ENCODE measurements around the gene TLE3. TPM values are rescaled to one million over a fixed set of nuclear protein-coding genes. Genes with fewer than 3 reads are reported as not detected.

TLE3 gene
- polyA plus RNA-seq, 1 donor = 47.1 TPM

GRCh38 chr15:70071799-70072198 is 25.9 kb downstream of the TLE3 start:
- Histone ChIP-seq H3K27me3 (ENCODE audit: control insufficient read depth, insufficient read depth, low read length) (no peaks in the 10 kb centered on the region), H3K4me1 (ENCODE audit: control insufficient read depth, insufficient read depth, low read length) (no peaks in the 10 kb centered on the region), H3K27ac (ENCODE audit: low read length) (no peak overlapping the region), H3K4me3 (ENCODE audit: low read length) (no peak overlapping the region), H3K36me3 (ENCODE audit: control insufficient read depth, insufficient read depth, low read length) (peaks cover 91% of the 10 kb centered on the region), H3K9me3 (ENCODE audit: control insufficient read depth, low read depth, low read length) (no peaks in the 10 kb centered on the region)
- WGBS (ENCODE audit: insufficient coverage, low lambda C conversion rate) = no CpG with 5 or more reads among the region's 19 CpGs
- no peak for DNase-seq

- H3K4me3 ChIP-seq (ENCODE audit: low read length) = no peak overlapping the region
- no peaks in the 10 kb centered on the region for H3K4me1 ChIP-seq (ENCODE audit: control insufficient read depth, insufficient read depth, low read length)
- no CpG with 5 or more reads among the region's 7 CpGs for WGBS (ENCODE audit: insufficient coverage, low lambda C conversion rate)
- H3K9me3 ChIP-seq (ENCODE audit: control insufficient read depth, low read depth, low read length) = no peaks in the 10 kb centered on the region
- H3K36me3 ChIP-seq (ENCODE audit: control insufficient read depth, insufficient read depth, low read length) = peaks cover 93% of the 10 kb centered on the region
- no peak overlapping the region for H3K27ac ChIP-seq (ENCODE audit: low read length)
- DNase-seq = no peak
- H3K27me3 ChIP-seq (ENCODE audit: control insufficient read depth, insufficient read depth, low read length) = no peaks in the 10 kb centered on the region
These were observed 28.0 kb downstream of the TLE3 start for GRCh38 chr15:70069716-70070115.

GRCh38 chr15:70068783-70069565 is 28.7 kb downstream of the TLE3 start:
- H3K36me3 ChIP-seq (ENCODE audit: control insufficient read depth, insufficient read depth, low read length) = peaks cover 92% of the 10 kb centered on the region
- DNase-seq = no peak
- H3K4me3 ChIP-seq (ENCODE audit: low read length) = no peak overlapping the region
- no peak overlapping the region for H3K27ac ChIP-seq (ENCODE audit: low read length)
- H3K4me1 ChIP-seq (ENCODE audit: control insufficient read depth, insufficient read depth, low read length) = no peaks in the 10 kb centered on the region
- no CpG with 5 or more reads among the region's 9 CpGs for WGBS (ENCODE audit: insufficient coverage, low lambda C conversion rate)
- H3K9me3 ChIP-seq (ENCODE audit: control insufficient read depth, low read depth, low read length) = no peaks in the 10 kb centered on the region
- H3K27me3 ChIP-seq (ENCODE audit: control insufficient read depth, insufficient read depth, low read length) = no peaks in the 10 kb centered on the region

GRCh38 chr15:70067681-70068080 is 30.0 kb downstream of the TLE3 start:
- H3K4me1 ChIP-seq (ENCODE audit: control insufficient read depth, insufficient read depth, low read length) = peaks cover 10% of the 10 kb centered on the region
- H3K4me3 ChIP-seq (ENCODE audit: low read length) = no peak overlapping the region
- DNase-seq = no peak
- H3K9me3 ChIP-seq (ENCODE audit: control insufficient read depth, low read depth, low read length) = no peaks in the 10 kb centered on the region
- no peaks in the 10 kb centered on the region for H3K27me3 ChIP-seq (ENCODE audit: control insufficient read depth, insufficient read depth, low read length)
- peaks cover 92% of the 10 kb centered on the region for H3K36me3 ChIP-seq (ENCODE audit: control insufficient read depth, insufficient read depth, low read length)
- no peak overlapping the region for H3K27ac ChIP-seq (ENCODE audit: low read length)
- WGBS (ENCODE audit: insufficient coverage, low lambda C conversion rate) = no CpG with 5 or more reads among the region's 6 CpGs

- H3K27me3 ChIP-seq (ENCODE audit: control insufficient read depth, insufficient read depth, low read length) = no peaks in the 10 kb centered on the region
- H3K4me3 ChIP-seq (ENCODE audit: low read length) = no peak overlapping the region
- peaks cover 14% of the 10 kb centered on the region for H3K4me1 ChIP-seq (ENCODE audit: control insufficient read depth, insufficient read depth, low read length)
- H3K27ac ChIP-seq (ENCODE audit: low read length) = no peak overlapping the region
- whole genome bisulfite sequencing (ENCODE audit: insufficient coverage, low lambda C conversion rate) = no CpG with 5 or more reads among the region's 2 CpGs
- no peak for DNase-seq
- H3K36me3 ChIP-seq (ENCODE audit: control insufficient read depth, insufficient read depth, low read length) = peaks cover 87% of the 10 kb centered on the region
- no peaks in the 10 kb centered on the region for H3K9me3 ChIP-seq (ENCODE audit: control insufficient read depth, low read depth, low read length)
These were observed 30.7 kb downstream of the TLE3 start for GRCh38 chr15:70067011-70067410.

GRCh38 chr15:70066447-70066846 is 31.3 kb downstream of the TLE3 start:
- peaks cover 87% of the 10 kb centered on the region for H3K36me3 ChIP-seq (ENCODE audit: control insufficient read depth, insufficient read depth, low read length)

GRCh38 chr15:70066004-70066403 is 31.7 kb downstream of the TLE3 start:
- Histone ChIP-seq H3K27me3 (ENCODE audit: control insufficient read depth, insufficient read depth, low read length) (no peaks in the 10 kb centered on the region), H3K36me3 (ENCODE audit: control insufficient read depth, insufficient read depth, low read length) (peaks cover 87% of the 10 kb centered on the region), H3K27ac (ENCODE audit: low read length) (no peak overlapping the region), H3K9me3 (ENCODE audit: control insufficient read depth, low read depth, low read length) (no peaks in the 10 kb centered on the region), H3K4me1 (ENCODE audit: control insufficient read depth, insufficient read depth, low read length) (peaks cover 23% of the 10 kb centered on the region), H3K4me3 (ENCODE audit: low read length) (no peak overlapping the region)
- DNase-seq = no peak
- WGBS (ENCODE audit: insufficient coverage, low lambda C conversion rate) = no CpG with 5 or more reads among the region's 12 CpGs

More at GRCh38 chr15:70066447-70066846, 31.3 kb downstream of the TLE3 start:
- Histone ChIP-seq H3K9me3 (ENCODE audit: control insufficient read depth, low read depth, low read length) (no peaks in the 10 kb centered on the region), H3K4me3 (ENCODE audit: low read length) (no peak overlapping the region), H3K27ac (ENCODE audit: low read length) (no peak overlapping the region), H3K27me3 (ENCODE audit: control insufficient read depth, insufficient read depth, low read length) (no peaks in the 10 kb centered on the region), H3K4me1 (ENCODE audit: control insufficient read depth, insufficient read depth, low read length) (peaks cover 19% of the 10 kb centered on the region)
- no peak for DNase-seq
- WGBS (ENCODE audit: insufficient coverage, low lambda C conversion rate) = no CpG with 5 or more reads among the region's 5 CpGs

GRCh38 chr15:70065006-70065722 is 32.6 kb downstream of the TLE3 start:
- peaks cover 87% of the 10 kb centered on the region for H3K36me3 ChIP-seq (ENCODE audit: control insufficient read depth, insufficient read depth, low read length)
- H3K27me3 ChIP-seq (ENCODE audit: control insufficient read depth, insufficient read depth, low read length) = no peaks in the 10 kb centered on the region
- DNase-seq = peak in 1 of 2 donors; percentile 42
- no peak overlapping the region for H3K27ac ChIP-seq (ENCODE audit: low read length)
- peaks cover 26% of the 10 kb centered on the region for H3K4me1 ChIP-seq (ENCODE audit: control insufficient read depth, insufficient read depth, low read length)
- WGBS (ENCODE audit: insufficient coverage, low lambda C conversion rate) = 67% methylated on average over 1 of the region's 6 CpGs
- H3K9me3 ChIP-seq (ENCODE audit: control insufficient read depth, low read depth, low read length) = no peaks in the 10 kb centered on the region
- no peak overlapping the region for H3K4me3 ChIP-seq (ENCODE audit: low read length)

- no peak for DNase-seq
- peaks cover 87% of the 10 kb centered on the region for H3K36me3 ChIP-seq (ENCODE audit: control insufficient read depth, insufficient read depth, low read length)
- H3K4me1 ChIP-seq (ENCODE audit: control insufficient read depth, insufficient read depth, low read length) = peaks cover 26% of the 10 kb centered on the region
- H3K9me3 ChIP-seq (ENCODE audit: control insufficient read depth, low read depth, low read length) = no peaks in the 10 kb centered on the region
- no peak overlapping the region for H3K4me3 ChIP-seq (ENCODE audit: low read length)
- H3K27ac ChIP-seq (ENCODE audit: low read length) = no peak overlapping the region
- no CpG with 5 or more reads among the region's 4 CpGs for WGBS (ENCODE audit: insufficient coverage, low lambda C conversion rate)
- no peaks in the 10 kb centered on the region for H3K27me3 ChIP-seq (ENCODE audit: control insufficient read depth, insufficient read depth, low read length)
These were observed 33.3 kb downstream of the TLE3 start for GRCh38 chr15:70064441-70064840.

GRCh38 chr15:70063980-70064379 is 33.7 kb downstream of the TLE3 start:
- H3K4me1 ChIP-seq (ENCODE audit: control insufficient read depth, insufficient read depth, low read length) = peaks cover 26% of the 10 kb centered on the region
- no CpG with 5 or more reads among the region's 7 CpGs for WGBS (ENCODE audit: insufficient coverage, low lambda C conversion rate)
- H3K4me3 ChIP-seq (ENCODE audit: low read length) = no peak overlapping the region
- peaks cover 87% of the 10 kb centered on the region for H3K36me3 ChIP-seq (ENCODE audit: control insufficient read depth, insufficient read depth, low read length)
- no peaks in the 10 kb centered on the region for H3K27me3 ChIP-seq (ENCODE audit: control insufficient read depth, insufficient read depth, low read length)
- no peak overlapping the region for H3K27ac ChIP-seq (ENCODE audit: low read length)
- H3K9me3 ChIP-seq (ENCODE audit: control insufficient read depth, low read depth, low read length) = no peaks in the 10 kb centered on the region
- DNase-seq = no peak
